ENCODE data around the gene KISS1.
"Not testable (repeated sequence)": the region's sequence is repeated elsewhere in the genome, so short reads cannot be mapped to it uniquely, and the experiment has no call there.

KISS1 gene, protein sequence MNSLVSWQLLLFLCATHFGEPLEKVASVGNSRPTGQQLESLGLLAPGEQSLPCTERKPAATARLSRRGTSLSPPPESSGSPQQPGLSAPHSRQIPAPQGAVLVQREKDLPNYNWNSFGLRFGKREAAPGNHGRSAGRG
- 0 to 0.22 (median 0) reads per million in 17 experiments for total RNA-seq

DNA sequence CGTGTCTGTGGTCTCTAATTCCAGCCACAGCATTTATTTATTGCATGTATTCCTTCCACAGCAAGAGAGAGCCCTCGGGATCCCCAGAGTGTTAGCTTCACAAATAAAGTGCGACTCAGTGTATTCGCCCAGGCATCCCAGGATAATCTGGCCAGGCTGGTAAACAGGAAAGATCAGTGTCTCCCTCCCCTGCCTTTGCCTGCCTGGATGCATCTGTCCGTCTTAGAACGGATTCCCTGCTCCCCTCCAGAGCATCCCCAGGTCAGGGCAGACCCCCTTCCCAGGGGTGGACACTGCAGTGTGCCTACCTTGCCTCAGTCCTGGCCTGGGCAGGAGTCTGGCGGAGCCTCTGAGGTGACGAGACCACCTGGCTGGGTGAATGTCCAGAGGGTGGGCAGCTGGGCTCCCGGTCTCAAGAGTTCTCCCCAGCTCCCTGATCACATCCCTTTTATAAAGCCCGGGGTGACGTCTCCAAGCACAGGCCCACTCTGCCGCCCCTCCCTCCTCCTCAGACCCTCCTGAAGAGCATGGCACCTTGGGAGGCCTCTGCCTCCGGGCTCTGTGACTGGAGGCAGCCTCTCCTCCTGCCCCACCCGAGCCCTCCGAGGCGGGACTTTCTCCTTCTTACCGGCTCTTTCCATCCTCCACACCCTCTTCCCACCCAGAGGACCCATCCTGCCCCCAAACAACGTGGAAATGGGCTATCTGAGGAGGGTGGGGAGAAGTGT, at the start of gene KISS1:
Gene KISS1, minus strand, starts transcription at position 424 of the 728 bp plus-strand sequence. CDS start 3,615 bp downstream, outside the sequence.
- DNase-seq = no peak

DNA sequence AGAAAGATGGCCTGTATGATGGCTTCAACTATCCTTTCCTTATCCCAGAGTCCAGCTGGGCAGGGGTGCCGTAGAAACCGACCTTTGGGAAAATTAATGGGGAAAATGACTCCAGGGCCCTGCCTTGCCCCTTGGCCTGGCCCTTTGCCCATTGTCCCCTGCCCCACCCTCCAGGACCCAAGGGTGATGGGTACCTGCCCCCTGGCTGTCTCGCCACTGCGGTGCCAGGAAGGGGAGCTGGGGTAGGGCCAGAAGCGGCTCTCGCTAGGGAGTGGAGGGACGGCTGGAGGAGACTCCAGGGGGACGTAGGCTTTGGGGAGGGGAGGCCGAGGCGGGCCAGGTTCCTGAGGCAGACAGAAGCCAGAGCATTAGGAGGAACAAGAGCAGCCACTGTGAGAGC, 46.6 kb upstream of the KISS1 start:
- DNase-seq = no peak

DNA sequence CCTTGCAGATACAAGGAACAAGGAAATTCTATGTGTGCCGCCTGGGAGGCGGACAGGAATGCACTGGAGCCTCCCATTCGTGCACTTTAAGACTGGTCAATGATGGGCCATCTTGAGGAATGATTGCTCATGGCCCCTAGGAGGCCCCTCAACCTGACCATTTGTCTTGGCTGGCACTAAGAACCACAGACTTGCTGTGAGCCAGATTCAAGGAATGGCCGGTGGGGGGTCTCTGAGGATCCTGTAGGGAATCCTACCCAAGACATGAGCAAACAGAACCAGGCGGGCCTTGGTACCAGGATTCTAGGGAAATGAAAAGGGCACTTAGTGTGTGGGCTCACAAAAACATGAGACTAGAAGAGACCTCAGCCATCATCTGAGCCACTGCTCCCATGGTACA, 45.6 kb upstream of the KISS1 start:
- no peak for DNase-seq

DNA sequence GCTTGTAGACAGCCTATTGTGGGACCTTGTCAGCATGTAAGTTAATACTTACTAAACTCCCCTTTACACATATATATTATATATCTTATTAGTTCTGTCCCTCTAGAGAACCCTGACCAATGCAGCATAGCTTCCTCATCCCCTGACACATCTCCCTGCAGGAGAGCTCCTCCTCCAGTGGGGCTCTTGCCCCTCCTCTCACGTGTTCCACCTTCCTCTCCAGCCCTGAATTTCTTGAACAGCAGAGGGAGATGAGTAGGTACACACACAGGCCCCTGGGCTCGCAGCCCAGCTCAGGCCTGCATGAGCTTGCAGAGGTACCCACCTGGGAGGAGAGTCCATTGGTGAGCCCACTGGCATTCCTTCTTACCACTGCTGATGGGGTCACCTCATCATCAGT, 44.8 kb upstream of the KISS1 start:
- peak; percentile 19 to 64 (median 54) for DNase-seq

DNA sequence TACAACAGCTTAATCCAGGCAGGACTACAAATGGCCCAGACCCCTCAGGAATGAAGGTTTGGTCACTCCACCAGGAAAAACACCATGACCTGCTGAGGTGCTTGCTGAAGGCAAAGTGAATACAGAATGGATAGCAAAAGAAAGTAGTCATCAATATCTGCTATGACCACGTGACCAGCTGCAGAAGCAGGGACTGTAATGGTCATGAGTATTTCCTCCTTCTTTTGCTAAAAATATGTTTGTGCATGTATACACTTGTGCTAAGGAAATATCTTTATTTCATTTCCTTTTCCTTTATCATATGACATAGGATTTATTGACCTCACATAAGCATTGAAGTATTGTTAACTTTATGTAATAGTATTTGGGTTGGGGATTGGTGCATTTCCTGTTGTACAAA, 43.9 kb upstream of the KISS1 start:
- DNase-seq = peak; percentile 11 to 54 (median 42)

DNA sequence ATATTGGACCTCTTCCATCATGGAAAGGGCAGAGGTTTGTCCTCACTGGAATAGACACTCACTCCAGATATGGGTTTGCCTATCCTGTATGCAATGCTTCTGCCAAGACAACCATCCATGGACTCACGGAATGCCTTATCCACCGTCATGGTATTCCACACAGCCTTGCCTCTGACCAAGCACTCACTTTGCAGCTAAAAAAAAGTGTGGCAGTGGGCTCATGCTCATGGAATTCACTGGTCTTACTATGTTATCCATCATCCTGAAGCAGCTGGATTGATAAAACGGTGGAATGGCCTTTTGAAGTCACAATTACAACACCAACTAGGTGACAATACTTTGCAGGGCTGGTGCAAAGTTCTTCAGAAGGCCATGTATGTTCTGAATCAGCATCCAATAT, 43.1 kb upstream of the KISS1 start:
- not testable (repeated sequence) for DNase-seq

DNA sequence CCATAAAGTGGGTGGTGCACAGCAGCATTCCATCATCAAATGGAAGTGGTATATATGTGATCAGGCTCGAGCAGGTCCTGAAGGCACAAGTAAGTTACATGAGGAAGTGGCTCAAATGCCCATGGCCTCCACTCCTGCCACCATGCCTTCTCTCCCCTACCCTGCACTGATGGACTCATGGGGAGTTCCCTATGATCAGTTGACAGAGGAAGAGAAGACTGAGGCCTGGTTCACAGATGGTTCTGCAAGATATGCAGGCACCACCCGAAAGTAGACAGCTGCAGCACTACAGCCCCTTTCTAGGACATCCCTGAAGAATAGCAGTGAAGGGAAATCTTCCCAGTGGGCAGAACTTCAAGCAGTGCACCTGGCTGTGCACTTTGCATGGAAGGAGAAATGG, 42.2 kb upstream of the KISS1 start:
- DNase-seq = peak in 1 of 4 experiments; percentile 13

DNA sequence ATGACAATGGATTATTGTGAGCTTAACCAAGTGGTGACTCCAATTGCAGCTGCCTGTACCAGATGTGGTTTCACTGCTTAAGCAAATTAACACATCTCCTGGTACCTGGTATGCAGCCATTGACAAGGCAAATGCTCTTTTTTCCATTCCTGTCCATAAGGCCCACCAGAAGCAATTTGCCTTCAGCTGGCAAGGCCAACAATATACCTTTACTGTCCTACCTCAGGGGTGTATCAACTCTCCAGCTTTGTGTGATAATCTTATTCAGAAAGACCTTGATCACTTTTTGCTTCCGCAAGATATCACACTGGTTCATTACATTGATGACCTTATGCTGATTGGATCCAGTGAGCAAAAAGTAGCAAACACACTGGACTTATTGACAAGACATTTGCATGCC, 41.2 kb upstream of the KISS1 start:
- not testable (repeated sequence) for DNase-seq

DNA sequence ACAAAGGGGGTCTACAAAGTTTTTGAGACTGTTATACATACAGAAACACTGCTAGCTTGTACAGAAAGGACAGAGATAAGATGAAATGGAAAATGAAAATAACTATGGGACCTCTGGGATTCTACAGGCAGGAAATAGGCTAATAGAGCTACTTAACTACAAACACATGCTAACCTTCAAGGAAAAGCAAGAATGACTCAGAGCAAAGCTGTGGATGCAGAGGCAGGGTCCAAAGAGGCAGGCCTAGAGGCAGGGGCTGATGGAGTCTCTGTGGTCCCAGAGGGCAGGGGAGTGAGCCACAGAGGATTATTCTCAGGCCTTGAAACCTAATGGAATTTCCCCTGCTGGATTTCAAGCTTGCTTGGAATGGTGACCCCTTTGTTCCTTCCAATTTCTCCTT, 36.2 kb upstream of the KISS1 start:
- no peak for DNase-seq

DNA sequence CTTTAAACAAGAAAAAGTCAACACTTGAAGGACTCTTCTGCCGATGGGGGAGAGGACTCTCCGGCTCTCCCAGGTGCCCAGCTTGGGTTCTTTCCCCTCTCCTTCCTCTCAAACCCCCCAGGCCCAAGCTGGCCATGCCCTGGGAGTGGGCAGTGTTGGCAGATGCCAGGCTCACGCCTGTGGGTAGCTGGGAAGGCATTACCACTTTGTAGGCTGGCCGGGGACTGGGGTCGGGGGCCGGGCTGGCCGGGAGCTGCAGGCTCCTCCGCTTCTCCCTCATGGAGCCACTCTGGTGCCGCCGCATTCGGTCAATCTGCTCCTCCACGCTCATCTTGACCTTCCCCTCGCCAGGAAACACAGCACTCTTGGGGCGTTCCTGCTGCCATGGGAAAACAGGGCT, 33.9 kb upstream of the KISS1 start:
- no peak for DNase-seq

DNA sequence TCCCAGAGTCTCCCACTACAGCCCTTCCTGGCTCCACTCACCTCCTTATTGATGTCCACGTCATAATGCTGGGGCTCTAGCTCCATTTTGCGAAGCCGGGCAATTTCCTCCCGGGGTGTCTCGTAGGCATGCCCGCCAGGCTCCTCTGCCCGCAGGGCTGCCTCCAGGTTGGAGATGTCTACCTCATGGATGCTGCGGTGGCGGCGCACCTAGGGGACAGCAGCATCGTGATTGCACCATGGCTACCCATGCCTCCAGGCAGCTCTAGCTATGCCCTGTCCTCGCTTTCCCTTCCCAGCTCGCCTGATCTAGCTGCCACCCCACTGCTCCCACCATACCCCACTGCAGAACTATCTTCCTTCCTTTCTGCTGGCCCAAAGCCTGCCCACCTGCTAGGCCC, 32.6 kb upstream of the KISS1 start:
- DNase-seq = no peak

DNA sequence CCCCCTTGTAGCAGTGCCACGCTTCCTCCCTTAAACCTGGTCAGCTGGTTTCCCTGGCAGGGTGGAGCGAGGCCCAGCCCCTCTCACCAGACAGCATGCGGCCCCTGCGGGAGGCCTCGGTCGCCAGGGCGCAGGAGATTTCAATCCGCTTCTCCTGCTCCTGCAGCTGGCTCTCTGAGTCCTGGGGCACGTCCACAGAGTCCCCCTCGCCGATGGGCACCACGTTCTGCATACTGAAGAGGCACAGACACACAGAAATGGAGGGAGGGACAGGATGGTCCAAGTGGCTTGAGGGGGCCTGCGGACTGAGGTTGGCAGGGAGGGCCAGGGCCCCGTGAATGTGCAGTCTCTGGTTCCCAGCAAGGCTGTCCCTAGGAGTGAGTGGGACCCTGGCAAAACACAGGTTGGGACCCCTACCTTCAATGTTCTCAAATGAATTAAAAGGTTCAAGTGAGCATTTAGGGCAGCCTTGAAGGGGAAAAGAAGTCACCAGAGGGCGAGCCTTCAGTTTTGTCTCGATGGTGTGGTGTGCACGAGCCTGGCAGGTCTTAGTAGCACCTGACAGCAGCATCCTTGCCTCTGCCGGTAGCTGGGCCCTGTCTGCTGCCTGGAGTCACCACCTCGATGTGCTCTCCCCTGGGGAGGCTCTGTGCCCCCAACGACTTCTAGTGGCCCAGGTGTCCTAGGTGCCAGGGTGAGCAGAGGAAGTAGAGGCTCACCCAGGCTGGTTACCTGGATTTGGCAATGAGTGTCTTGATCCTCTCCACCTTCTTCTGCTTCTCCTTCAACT, 31.9 kb upstream of the KISS1 start:
- no peak for DNase-seq

DNA sequence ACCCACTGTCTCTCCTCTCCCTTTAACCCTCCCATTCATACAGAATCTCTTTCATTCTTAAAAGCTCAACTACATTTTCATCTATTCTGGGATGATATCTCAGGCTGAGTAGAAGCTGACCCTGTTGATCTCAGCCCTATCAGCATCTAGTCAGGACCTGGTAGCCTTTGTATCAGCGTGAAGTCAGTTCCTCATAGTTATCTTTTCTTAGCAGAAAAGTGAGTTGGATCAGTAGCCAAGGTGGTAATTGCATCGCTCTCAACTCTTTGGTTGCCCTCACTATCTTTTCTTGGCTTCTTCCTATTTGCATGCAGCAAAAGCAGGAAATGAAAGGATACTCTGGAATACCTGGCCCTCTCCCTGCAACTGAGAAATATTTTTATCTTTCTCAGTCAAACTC, 31.1 kb upstream of the KISS1 start:
- no peak for DNase-seq

DNA sequence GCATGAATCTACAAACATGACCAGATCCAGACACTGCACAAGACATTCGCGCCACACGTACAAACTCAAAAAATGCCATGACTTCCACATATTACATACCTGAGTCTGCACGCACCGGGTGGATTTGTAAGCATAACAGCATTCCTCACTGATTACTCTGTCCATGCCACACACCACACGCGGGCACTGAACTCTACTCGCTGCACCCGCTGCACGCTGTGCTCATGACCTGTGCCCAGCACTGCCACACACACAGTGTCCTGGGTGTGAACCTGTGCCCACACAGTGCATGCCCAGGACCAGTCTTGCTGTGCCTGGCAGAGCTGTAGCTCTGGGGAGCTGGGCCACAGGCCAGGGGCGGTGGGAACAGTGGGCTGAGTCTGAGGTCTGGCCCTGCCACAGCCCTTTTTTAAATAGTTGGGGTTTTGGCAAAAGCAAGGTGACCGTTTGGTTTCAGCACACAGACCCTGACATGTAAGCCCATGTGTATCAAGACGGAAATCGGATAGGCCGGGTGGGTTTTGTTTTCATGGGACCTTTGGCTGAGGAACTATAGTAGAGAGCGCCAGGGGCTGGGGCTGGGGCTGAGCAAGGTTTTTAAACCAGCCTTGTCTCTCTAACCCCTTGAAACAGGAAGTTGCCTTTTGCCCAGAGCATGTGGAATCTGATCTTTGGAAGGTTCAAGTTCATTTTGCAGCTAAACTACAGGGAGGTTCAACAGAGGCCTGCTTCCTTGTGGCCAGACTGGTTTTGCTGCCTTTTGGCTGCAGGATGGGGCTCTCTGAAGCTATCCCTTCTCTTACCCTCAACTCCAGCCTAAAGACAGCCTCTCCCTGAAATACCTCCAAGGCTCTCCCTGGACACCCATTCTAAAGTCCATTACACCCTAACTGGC, 29.8 kb upstream of the KISS1 start:
- DNase-seq = peak; percentile 12 to 43 (median 26)

DNA sequence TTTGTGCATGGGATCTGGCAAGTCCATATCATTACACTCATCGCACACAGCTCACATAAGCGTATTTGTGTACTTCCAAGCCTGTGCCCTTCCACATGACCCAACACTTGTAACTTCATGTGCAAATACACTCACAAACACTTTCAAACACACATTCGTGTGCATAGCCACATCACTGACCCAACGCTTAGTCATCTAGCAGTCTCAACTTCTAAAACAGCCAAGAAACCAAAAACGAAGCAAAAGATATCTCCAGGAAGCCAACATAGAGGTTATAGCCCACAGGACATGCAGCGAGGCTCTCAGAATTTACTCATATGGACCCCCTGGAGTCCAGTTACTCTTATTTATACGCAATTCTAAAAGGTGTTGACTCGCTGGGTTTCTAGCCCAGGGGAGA, 28.4 kb upstream of the KISS1 start:
- DNase-seq = no peak

DNA sequence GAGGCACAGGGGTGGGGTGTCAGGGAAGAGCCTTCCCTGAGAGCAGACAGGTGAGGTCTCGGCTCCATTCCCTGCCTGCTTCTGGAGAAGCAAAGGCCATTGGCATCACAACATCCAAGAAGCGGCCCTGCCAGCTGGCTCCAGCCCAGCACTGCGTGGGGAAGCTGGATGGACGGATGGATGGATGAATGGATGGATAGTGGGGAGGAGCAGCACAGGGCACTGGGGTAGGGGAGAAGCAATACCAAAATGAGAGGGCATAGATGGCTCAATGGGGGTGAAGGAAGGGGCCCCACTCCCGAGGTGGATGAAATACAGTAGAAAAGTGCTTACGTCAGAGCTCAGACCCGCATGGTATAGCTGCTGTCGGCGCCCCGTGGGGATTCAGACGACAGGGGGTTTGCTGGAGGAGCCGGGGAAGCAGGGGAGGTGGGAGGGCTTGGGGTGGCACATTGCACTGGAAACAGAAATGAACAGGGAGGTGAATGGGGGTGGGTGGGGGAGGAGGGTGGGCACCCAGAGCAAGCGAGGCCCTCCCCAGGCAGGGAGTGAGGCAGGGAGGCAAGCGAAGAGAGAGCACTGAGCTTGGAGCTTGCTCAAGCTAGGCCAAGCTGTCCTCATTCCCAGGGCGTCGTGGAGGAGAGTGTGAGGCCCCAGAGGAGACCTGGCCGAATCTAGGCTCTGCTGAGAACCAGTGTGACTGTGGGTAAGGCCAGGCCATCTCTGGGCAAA, 27.0 kb upstream of the KISS1 start:
- DNase-seq = no peak

DNA sequence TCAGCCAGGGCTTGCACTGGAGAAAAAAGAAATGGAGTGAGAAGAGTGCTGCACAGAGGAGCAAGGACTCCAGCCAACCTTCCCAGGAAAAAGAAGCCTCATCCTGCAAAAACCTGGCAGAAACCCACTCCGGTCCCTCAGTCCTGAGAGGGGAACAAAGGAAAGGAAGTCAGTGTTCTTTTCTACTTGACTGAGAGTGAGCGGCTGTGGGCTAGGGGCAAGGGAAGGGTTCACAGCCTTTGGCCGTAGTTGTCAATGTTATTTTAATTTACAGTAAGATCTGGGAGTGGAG, 26.4 kb upstream of the KISS1 start:
- DNase-seq = no peak

DNA sequence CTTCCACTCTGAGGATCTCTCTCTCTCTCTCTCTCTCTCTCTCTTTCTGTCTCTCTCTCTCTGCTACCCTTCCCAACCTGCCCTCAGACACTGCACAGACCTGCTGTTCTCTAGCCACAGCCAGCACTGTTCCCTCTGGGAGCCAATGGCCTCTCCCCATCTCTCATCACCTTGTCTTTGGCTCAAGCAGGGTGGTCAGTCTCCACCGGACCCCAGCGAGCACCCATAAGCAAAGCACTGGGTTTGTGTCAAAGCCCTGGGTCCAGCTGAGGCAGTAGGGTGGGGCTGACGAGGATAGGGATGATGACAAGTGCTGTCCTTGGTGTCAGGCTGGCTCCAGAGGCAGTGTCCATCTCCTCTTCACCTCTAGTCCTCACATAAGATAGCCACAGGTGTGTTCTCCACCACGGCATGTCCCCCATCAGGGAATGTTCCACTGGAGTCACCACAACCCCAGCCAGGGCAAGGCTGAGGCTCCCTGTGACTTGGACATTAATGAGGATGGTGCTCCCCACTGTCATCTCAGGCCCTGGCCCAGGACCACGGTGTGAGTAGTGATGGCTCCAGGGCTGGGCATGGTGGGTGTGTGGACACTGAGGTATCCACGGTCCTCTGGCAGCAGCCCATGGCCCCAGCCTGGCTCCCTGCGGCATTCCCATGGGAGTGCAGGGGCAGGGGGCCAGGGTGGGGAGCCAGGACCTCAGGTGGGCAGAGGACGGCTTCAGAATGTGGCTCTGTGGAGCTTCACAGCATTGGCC, 25.9 kb upstream of the KISS1 start:
- DNase-seq = no peak

DNA sequence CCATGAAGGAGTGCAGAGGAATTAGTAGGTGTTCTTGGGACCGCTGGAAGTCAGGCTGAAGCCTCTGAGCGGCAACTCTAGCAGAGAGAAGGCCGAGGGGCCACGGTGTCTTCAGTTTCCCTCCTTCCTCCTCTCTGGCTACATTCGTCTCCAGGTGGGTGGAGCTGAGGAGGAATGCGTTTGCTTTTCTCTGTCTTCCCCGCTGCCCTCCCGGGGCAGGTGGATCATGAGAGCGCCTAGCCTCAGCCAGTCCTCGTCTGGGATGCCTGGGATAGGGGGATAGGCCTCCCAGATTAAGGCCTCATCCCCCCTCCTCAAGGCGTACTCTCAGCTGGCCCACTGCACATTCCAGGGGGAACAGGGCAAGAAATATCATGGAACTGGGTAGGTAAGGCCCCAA, 25.0 kb upstream of the KISS1 start:
- DNase-seq = no peak

DNA sequence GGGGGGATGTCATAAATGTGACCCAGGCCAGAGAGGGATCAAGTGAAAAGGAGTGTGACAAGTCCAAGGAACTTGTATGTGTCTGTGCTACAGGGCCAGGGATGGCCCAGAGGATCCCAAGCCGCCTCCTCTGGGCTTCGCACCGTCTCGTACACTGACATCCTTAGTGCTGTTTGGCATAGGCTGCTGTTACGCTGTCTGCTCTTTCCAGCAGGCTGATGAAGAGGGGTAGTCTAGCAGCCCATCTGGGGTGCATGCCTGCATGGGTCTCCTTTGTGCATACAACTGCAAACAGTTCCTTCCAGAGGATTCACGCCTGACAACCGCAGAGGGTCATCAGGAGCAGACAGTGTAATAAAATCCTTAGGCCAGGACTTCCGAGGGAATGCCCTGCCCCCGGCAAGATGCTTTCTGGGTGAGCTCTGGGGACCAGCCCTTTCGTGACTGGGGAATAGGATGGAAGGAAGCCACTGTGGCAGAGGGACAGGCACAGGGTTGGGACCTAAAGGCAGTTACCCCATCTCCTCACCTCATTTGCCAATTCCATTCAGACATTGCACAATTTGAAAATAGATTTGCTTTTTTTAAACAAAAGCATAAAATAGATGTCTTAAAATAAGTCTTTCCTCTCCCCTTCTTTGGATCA, 23.8 kb upstream of the KISS1 start:
- peak in 1 of 4 experiments; percentile 4 for DNase-seq

DNA sequence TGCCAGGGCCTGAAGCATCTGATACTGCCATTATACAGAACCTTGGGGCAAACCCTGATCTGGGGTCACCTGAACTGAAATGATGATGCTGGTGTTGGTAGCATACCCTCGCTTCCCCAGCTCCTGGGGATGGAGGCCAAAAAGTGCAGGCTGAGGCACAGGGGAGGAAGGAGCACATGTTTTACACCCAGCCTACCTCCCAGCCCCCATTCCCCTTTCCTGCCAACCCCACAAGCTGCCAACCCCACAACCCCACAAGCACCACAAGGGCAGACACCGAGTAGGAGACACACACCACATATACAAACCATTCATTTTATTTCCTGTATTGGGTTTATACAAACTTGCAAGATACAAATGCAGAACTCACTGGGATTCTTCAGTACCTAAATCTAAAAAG, 22.3 kb upstream of the KISS1 start:
- no peak for DNase-seq
